Neural cell (in vitro differentiated cells): ENCODE measurements around the gene RSRC1.

Experiments
- CTCF ChIP-seq: fragments of 450-650 bp; IDR thresholded peaks from 2 replicates; pipeline ENCODE4 v1.5.1; 2014; ENCODE audit warnings: antibody characterized with exemption, mild to moderate bottlenecking, moderate library complexity; ENCODE audit not compliant: poor library complexity, severe bottlenecking
- EP300 ChIP-seq: fragments of 450-650 bp; conservative IDR thresholded peaks from 2 replicates; pipeline ENCODE4 v1.6.1; 2014; ENCODE audit warnings: antibody characterized with exemption, mild to moderate bottlenecking, moderate library complexity; ENCODE audit not compliant: poor library complexity, severe bottlenecking
- EZH2 ChIP-seq: fragments of 200-600, 300-800 bp; shearing (Covaris generic), sonication (generic); IDR thresholded peaks from 2 replicates; pipeline ENCODE4 v1.6.1; 2014; ENCODE audit warnings: antibody characterized with exemption, low read length, borderline replicate concordance, mild to moderate bottlenecking; ENCODE audit not compliant: insufficient read depth, poor library complexity, severe bottlenecking
- MXI1 ChIP-seq: fragments of 450-650 bp; conservative IDR thresholded peaks from 2 replicates; pipeline ENCODE4 v1.6.1; 2014; ENCODE audit warnings: antibody characterized with exemption, mild to moderate bottlenecking; ENCODE audit not compliant: poor library complexity, severe bottlenecking
- POLR2AphosphoS5 ChIP-seq: IDR thresholded peaks from 2 replicates; pipeline ENCODE4 v1.6.1; 2012
- RAD21 ChIP-seq: fragments of 450-650 bp; conservative IDR thresholded peaks from 2 replicates; pipeline ENCODE4 v1.6.1; 2014; ENCODE audit warnings: antibody characterized with exemption, mild to moderate bottlenecking, moderate library complexity
- REST ChIP-seq: IDR thresholded peaks from 2 replicates; pipeline ENCODE4 v1.6.1; 2012; ENCODE audit warnings: borderline replicate concordance
- SMC3 ChIP-seq: fragments of 450-650 bp; conservative IDR thresholded peaks from 2 replicates; pipeline ENCODE4 v1.6.1; 2014; ENCODE audit warnings: antibody characterized with exemption, mild to moderate bottlenecking, moderate library complexity; ENCODE audit not compliant: poor library complexity
- TAF1 ChIP-seq: IDR thresholded peaks from 2 replicates; pipeline ENCODE4 v1.6.1; 2012; ENCODE audit warnings: low read depth

- TF ChIP-seq CTCF = no peak
- TF ChIP-seq EZH2 = no peak
- no peak for TF ChIP-seq TAF1
- peak; percentile 74 for TF ChIP-seq POLR2AphosphoS5
- TF ChIP-seq REST = peak; percentile 70
- TF ChIP-seq RAD21 = peak; percentile 43
- peak; percentile 33 for TF ChIP-seq SMC3
- no peak for TF ChIP-seq EP300
- TF ChIP-seq MXI1 = peak; percentile 44
Observed at GRCh38 chr3:158097593-158098308, 12.1 kb upstream of the RSRC1 start.
